Right renal pelvis (tissue), 4 donors: ENCODE results near the gene SPDYC. TPM values are rescaled to one million over a fixed set of nuclear protein-coding genes. Genes with fewer than 3 reads are reported as not detected.

ENCODE experiments used
- DNase-seq, 4 donors: peaks; one replicate each; pipeline ENCODE4 v3.0.0-alpha.2; 2013; ENCODE audit warnings: low read depth in 4 of 4, low spot score in 3 of 4, missing footprints in 1 of 4
- polyA plus RNA-seq, 4 donors: library from polyadenylated mRNA; unstranded; fragments of 120-200 nt; gene quantifications; one replicate each; pipeline ENCODE4 v1.2.1, GENCODE V29; 2013; ENCODE audit not compliant: insufficient read length in 4 of 4

The SPDYC gene
- polyA plus RNA-seq, 4 donors, result 0.15 to 0.17 TPM; not detected in 2

GRCh38 chr11:65217441-65218423 lies 47.7 kb downstream of the SPDYC start:
- DNase-seq, result no peak

- DNase-seq, result no peak
These were observed 48.4 kb downstream of the SPDYC start for GRCh38 chr11:65218446-65218845.

GRCh38 chr11:65219930-65220213 lies 49.8 kb downstream of the SPDYC start:
- no peak for DNase-seq

- no peak for DNase-seq
These were observed 51.0 kb downstream of the SPDYC start for GRCh38 chr11:65221026-65221425.

Other genes starting within 250 kb of the SPDYC start
- gene PPP2R5B, start 245.5 kb upstream of the SPDYC start, polyA plus RNA-seq, result 10 to 100 TPM; 14.9 to 18.8 (median 17.9) TPM
- 1 to 10 TPM in 3 of 4 donors, under 1 TPM in 1; 0.54 to 2.8 (median 1.9) TPM for gene GPHA2, start 234.3 kb upstream of the SPDYC start, polyA plus RNA-seq
- gene MAJIN, start 198.1 kb upstream of the SPDYC start, polyA plus RNA-seq, result 1 to 10 TPM in 2 of 4 donors, under 1 TPM in 2; 0.80 to 1.5 (median 1.00) TPM
- 1 to 10 TPM; 3.2 to 3.5 (median 3.3) TPM for gene BATF2, start 173.3 kb upstream of the SPDYC start, polyA plus RNA-seq
- gene ARL2, start 156.1 kb upstream of the SPDYC start, polyA plus RNA-seq, result 10 to 100 TPM; 52.3 to 70.2 (median 59.7) TPM
- 10 to 100 TPM; 31.1 to 33.5 (median 31.9) TPM for gene SNX15, start 142.8 kb upstream of the SPDYC start, polyA plus RNA-seq
- gene SAC3D1, start 129.0 kb upstream of the SPDYC start, polyA plus RNA-seq, result 10 to 100 TPM; 11.6 to 16.2 (median 12.6) TPM
- gene NAALADL1, start 111.7 kb upstream of the SPDYC start, polyA plus RNA-seq, result 10 to 100 TPM; 12.0 to 16.2 (median 13.1) TPM
- gene CDCA5, start 86.2 kb upstream of the SPDYC start, polyA plus RNA-seq, result 10 to 100 TPM; 15.6 to 21.7 (median 18.7) TPM
- 10 to 100 TPM; 31.8 to 38.9 (median 32.7) TPM for gene ZFPL1, start 86.0 kb upstream of the SPDYC start, polyA plus RNA-seq
- gene VPS51, start 74.0 kb upstream of the SPDYC start, polyA plus RNA-seq, result 100 to 1,000 TPM in 1 of 4 donors, 10 to 100 TPM in 3; 90.9 to 148 (median 99.2) TPM
- gene TM7SF2, start 58.4 kb upstream of the SPDYC start, polyA plus RNA-seq, result 10 to 100 TPM; 77.6 to 95.7 (median 87.9) TPM
- 10 to 100 TPM in 1 of 4 donors, 1 to 10 TPM in 3; 6.5 to 11.4 (median 6.9) TPM for gene ZNHIT2, start 52.5 kb upstream of the SPDYC start, polyA plus RNA-seq
- gene FAU, start 48.1 kb upstream of the SPDYC start, polyA plus RNA-seq, result 100 to 1,000 TPM; 558 to 873 (median 611) TPM
- 10 to 100 TPM; 61.8 to 66.5 (median 64.0) TPM for gene MRPL49, start 47.9 kb upstream of the SPDYC start, polyA plus RNA-seq
- 10 to 100 TPM; 47.0 to 54.9 (median 51.0) TPM for gene SYVN1, start 35.7 kb upstream of the SPDYC start, polyA plus RNA-seq
- 100 to 1,000 TPM in 2 of 4 donors, 10 to 100 TPM in 2; 84.3 to 109 (median 97.7) TPM for gene CAPN1, start 11.7 kb downstream of the SPDYC start, polyA plus RNA-seq
- gene POLA2, start 91.7 kb downstream of the SPDYC start, polyA plus RNA-seq, result 10 to 100 TPM; 24.4 to 26.8 (median 26.0) TPM
- 10 to 100 TPM in 3 of 4 donors, 1 to 10 TPM in 1; 8.7 to 12.7 (median 10.7) TPM for gene CDC42EP2, start 144.6 kb downstream of the SPDYC start, polyA plus RNA-seq
- 10 to 100 TPM; 82.7 to 93.3 (median 90.7) TPM for gene DPF2, start 163.6 kb downstream of the SPDYC start, polyA plus RNA-seq
- under 1 TPM; 0.63 to 0.80 (median 0.69) TPM for gene TIGD3, start 184.5 kb downstream of the SPDYC start, polyA plus RNA-seq
- 1 to 10 TPM; 5.4 to 7.2 (median 6.0) TPM for gene SLC25A45, start 212.4 kb downstream of the SPDYC start, polyA plus RNA-seq
- gene FRMD8, start 216.4 kb downstream of the SPDYC start, polyA plus RNA-seq, result 10 to 100 TPM; 17.4 to 25.0 (median 18.7) TPM